ENCODE data around the gene CCL26. TPM values are rescaled to one million over a fixed set of nuclear protein-coding genes. Genes with fewer than 3 reads are reported as not detected.

The CCL26 gene
- total and polyA plus RNA-seq, 9 of the 15 experiments (the other 6 are each of a cell fraction or from before 2014, with no cell fraction given), result 2.3 to 26.8 (median 8.4) TPM

DNA sequence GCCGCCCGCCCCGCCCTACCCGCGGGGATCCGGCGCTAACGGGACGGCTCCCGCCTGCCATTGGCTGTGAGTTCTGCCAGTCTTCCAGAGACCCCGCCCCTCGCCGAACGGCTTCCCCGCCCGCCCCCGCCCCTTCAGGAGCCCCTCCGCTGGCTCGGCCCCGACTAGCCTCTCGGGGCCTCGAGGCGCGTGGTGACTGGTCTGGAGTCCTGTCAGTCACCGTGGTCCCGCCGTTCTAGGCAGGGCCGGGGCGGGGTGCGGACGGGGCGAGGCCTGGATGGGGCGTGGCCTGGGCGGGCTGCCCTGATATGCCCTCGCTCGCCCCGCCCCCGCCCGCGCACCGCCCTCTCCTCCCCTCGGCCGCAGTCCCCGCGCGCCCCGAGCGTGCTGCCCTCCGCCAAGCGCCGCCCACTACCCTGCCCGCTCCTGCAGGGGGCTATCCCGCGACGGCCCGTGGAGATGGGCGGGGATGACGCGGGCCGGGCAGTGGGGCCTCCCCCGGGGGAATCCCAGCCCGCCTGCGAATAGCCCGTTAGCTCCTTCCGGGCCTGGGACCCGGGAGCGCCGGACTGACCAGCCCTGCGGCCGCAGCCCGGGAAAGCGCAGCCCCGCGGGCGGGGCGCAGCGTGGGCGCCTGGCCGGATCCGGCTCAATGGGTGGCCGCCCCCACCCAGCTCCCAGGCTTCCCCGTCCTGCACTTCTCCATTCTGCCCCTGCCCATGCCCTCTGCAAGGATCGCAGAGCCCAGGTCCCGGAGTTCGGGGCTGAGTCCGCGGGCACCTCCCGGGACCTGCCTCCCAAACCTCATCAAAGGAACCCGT lies 32.8 kb downstream of the CCL26 start (continued):
- TF ChIP-seq SIN3A (IDR thresholded peaks at IDR 0.05; ENCODE audit: borderline replicate concordance in 2 of 2, control insufficient read depth in 1 of 2, low read depth in 2 of 2, low read length in 2 of 2) (peak; percentile 60 to 65; a peak in 3 of 4 replicates), CREB1 (IDR thresholded peaks at IDR 0.05) (no peak; the same call in none of the 2 replicates), CREB1 (CRISPR knock-in tag; IDR thresholded peaks at IDR 0.05) (peak; percentile 81), LEF1 (IDR thresholded peaks at IDR 0.05) (0 out of 2 replicates have a peak, but pooled peaks have one; percentile 45), NEUROD1 (IDR thresholded peaks at IDR 0.05; ENCODE audit: borderline replicate concordance, low read depth, low read length, partially characterized antibody) (peak; percentile 40), PHF20 (IDR thresholded peaks at IDR 0.05; ENCODE audit: partially characterized antibody) (peak; percentile 66), ZNF263 (CRISPR knock-in tag; IDR thresholded peaks at IDR 0.05; ENCODE audit: borderline replicate concordance) (no peak; the same call in 1 of the 2 replicates), TARDBP (IDR thresholded peaks at IDR 0.05) (peak; percentile 97), NFYB (IDR thresholded peaks at IDR 0.05; ENCODE audit: extremely low read depth, insufficient read length) (peak; percentile 91), FOS (IDR thresholded peaks at IDR 0.05; ENCODE audit: extremely low read depth, insufficient read length) (peak; percentile 72), ZNF639 (CRISPR knock-in tag; conservative IDR thresholded peaks at IDR 0.05 in 1 of 2, IDR thresholded peaks at IDR 0.05 in 1 of 2) (peak in 1 of 2 experiments; percentile 78; a peak in 2 of 4 replicates), ZBTB9 (CRISPR knock-in tag; IDR thresholded peaks at IDR 0.05) (peak; percentile 85; the same call in 1 of the 2 replicates), ZEB2 (IDR thresholded peaks at IDR 0.05) (peak; percentile 59), BACH1 (tag; IDR thresholded peaks at IDR 0.05) (no peak), RB1 (IDR thresholded peaks at IDR 0.05; ENCODE audit: low read depth) (peak; percentile 94), ARID1B (IDR thresholded peaks at IDR 0.05) (0 out of 2 replicates have a peak, but pooled peaks have one; percentile 4)
